Central memory CD8-positive, alpha-beta T cell (primary cell): Measurements from ENCODE around the gene ZDHHC24.

ENCODE experiments used
- ATAC-seq: fragments of 150-1000 bp; cut with Tn5 transposase; replicated peaks from 2 replicates; pipeline ENCODE4 v1.10.0; 2022; ENCODE audit warnings: mild to moderate bottlenecking, moderate FRiP score, moderate number of reproducible peaks; ENCODE audit not compliant: poor library complexity, severe bottlenecking; ENCODE audit errors: extremely low read depth
- DNase-seq, 2 donors: peaks; one replicate each; pipeline ENCODE4 v3.0.0; 2021; ENCODE audit warnings: low spot score in 2 of 2
- H3K27ac Mint-ChIP-seq: one replicate; pipeline ENCODE4 v1.8.0; 2022; ENCODE audit warnings: low read depth, mild to moderate bottlenecking, moderate library complexity, mixed read lengths
- H3K27me3 Mint-ChIP-seq: one replicate; pipeline ENCODE4 v1.8.0; 2022; ENCODE audit warnings: mixed read lengths
- H3K36me3 Mint-ChIP-seq: one replicate; pipeline ENCODE4 v1.8.0; 2022; ENCODE audit warnings: mild to moderate bottlenecking, moderate library complexity, mixed read lengths; ENCODE audit not compliant: insufficient read depth
- H3K4me1 Mint-ChIP-seq: one replicate; pipeline ENCODE4 v1.8.0; 2022; ENCODE audit warnings: mixed read lengths
- H3K4me3 Mint-ChIP-seq: one replicate; pipeline ENCODE4 v1.8.0; 2022; ENCODE audit warnings: mild to moderate bottlenecking, moderate library complexity, mixed read lengths
- H3K9me3 Mint-ChIP-seq: one replicate; pipeline ENCODE4 v1.8.0; 2022; ENCODE audit warnings: mixed read lengths

ZDHHC24 gene

GRCh38 chr11:66498506-66498905 lies 47.3 kb downstream of the ZDHHC24 start:
- DNase-seq (no peak), ATAC-seq (no peak)
- Mint-ChIP-seq H3K27me3 (no peaks in the 10 kb centered on the region), H3K4me3 (no peak overlapping the region), H3K4me1 (no peaks in the 10 kb centered on the region), H3K27ac (no peak overlapping the region), H3K36me3 (peaks cover 21% of the 10 kb centered on the region), H3K9me3 (no peaks in the 10 kb centered on the region)

- peaks cover 17% of the 10 kb centered on the region for H3K36me3 Mint-ChIP-seq
- no peak overlapping the region for H3K4me3 Mint-ChIP-seq
- H3K27ac Mint-ChIP-seq: no peak overlapping the region
- H3K9me3 Mint-ChIP-seq: no peaks in the 10 kb centered on the region
- no peaks in the 10 kb centered on the region for H3K4me1 Mint-ChIP-seq
- DNase-seq (no peak), ATAC-seq (no peak)
- no peaks in the 10 kb centered on the region for H3K27me3 Mint-ChIP-seq
Measured at GRCh38 chr11:66497206-66497605, 48.6 kb downstream of the ZDHHC24 start.

GRCh38 chr11:66495401-66495854 lies 50.4 kb downstream of the ZDHHC24 start:
- Mint-ChIP-seq H3K4me1 (no peaks in the 10 kb centered on the region), H3K9me3 (no peaks in the 10 kb centered on the region), H3K27me3 (no peaks in the 10 kb centered on the region), H3K36me3 (peaks cover 22% of the 10 kb centered on the region), H3K4me3 (no peak overlapping the region), H3K27ac (no peak overlapping the region)
- DNase-seq: no peak
- ATAC-seq: no peak

GRCh38 chr11:66494935-66495334 lies 50.9 kb downstream of the ZDHHC24 start:
- H3K27me3 Mint-ChIP-seq: no peaks in the 10 kb centered on the region
- H3K36me3 Mint-ChIP-seq: peaks cover 24% of the 10 kb centered on the region

GRCh38 chr11:66494458-66494857 lies 51.4 kb downstream of the ZDHHC24 start:
- Mint-ChIP-seq H3K27ac (no peak overlapping the region), H3K4me3 (no peak overlapping the region), H3K9me3 (no peaks in the 10 kb centered on the region), H3K27me3 (no peaks in the 10 kb centered on the region), H3K36me3 (peaks cover 23% of the 10 kb centered on the region), H3K4me1 (no peaks in the 10 kb centered on the region)
- DNase-seq: no peak
- no peak for ATAC-seq

More at GRCh38 chr11:66494935-66495334, 50.9 kb downstream of the ZDHHC24 start:
- DNase-seq (no peak), ATAC-seq (no peak)
- H3K9me3 Mint-ChIP-seq: no peaks in the 10 kb centered on the region
- no peaks in the 10 kb centered on the region for H3K4me1 Mint-ChIP-seq
- H3K4me3 Mint-ChIP-seq: no peak overlapping the region
- no peak overlapping the region for H3K27ac Mint-ChIP-seq

- DNase-seq (no peak), ATAC-seq (no peak)
- H3K9me3 Mint-ChIP-seq: no peaks in the 10 kb centered on the region
- H3K4me3 Mint-ChIP-seq: no peak overlapping the region
- H3K36me3 Mint-ChIP-seq: peaks cover 17% of the 10 kb centered on the region
- no peak overlapping the region for H3K27ac Mint-ChIP-seq
- no peaks in the 10 kb centered on the region for H3K4me1 Mint-ChIP-seq
- H3K27me3 Mint-ChIP-seq: no peaks in the 10 kb centered on the region
Measured at GRCh38 chr11:66493130-66493529, 52.7 kb downstream of the ZDHHC24 start.

- Mint-ChIP-seq H3K4me3 (no peak overlapping the region), H3K4me1 (no peaks in the 10 kb centered on the region), H3K36me3 (peaks cover 15% of the 10 kb centered on the region), H3K9me3 (no peaks in the 10 kb centered on the region), H3K27ac (no peak overlapping the region), H3K27me3 (no peaks in the 10 kb centered on the region)
- ATAC-seq (no peak), DNase-seq (no peak)
Measured at GRCh38 chr11:66492161-66492865, 53.5 kb downstream of the ZDHHC24 start.

- Mint-ChIP-seq H3K27ac (no peak overlapping the region), H3K27me3 (no peaks in the 10 kb centered on the region), H3K4me3 (no peak overlapping the region)
Measured at GRCh38 chr11:66491315-66491935, 54.4 kb downstream of the ZDHHC24 start.

GRCh38 chr11:66489636-66490035 lies 56.2 kb downstream of the ZDHHC24 start:
- no peak for ATAC-seq
- Mint-ChIP-seq H3K36me3 (peaks cover 10% of the 10 kb centered on the region), H3K4me3 (no peak overlapping the region)

More at GRCh38 chr11:66491315-66491935, 54.4 kb downstream of the ZDHHC24 start:
- Mint-ChIP-seq H3K4me1 (no peaks in the 10 kb centered on the region), H3K36me3 (peaks cover 10% of the 10 kb centered on the region), H3K9me3 (no peaks in the 10 kb centered on the region)
- DNase-seq (no peak), ATAC-seq (no peak)

GRCh38 chr11:66488957-66489356 lies 56.9 kb downstream of the ZDHHC24 start:
- Mint-ChIP-seq H3K4me1 (no peaks in the 10 kb centered on the region), H3K27ac (no peak overlapping the region), H3K9me3 (no peaks in the 10 kb centered on the region), H3K4me3 (no peak overlapping the region), H3K36me3 (peaks cover 10% of the 10 kb centered on the region), H3K27me3 (no peaks in the 10 kb centered on the region)
- ATAC-seq (no peak), DNase-seq (no peak)

More at GRCh38 chr11:66489636-66490035, 56.2 kb downstream of the ZDHHC24 start:
- H3K27ac Mint-ChIP-seq: no peak overlapping the region
- H3K9me3 Mint-ChIP-seq: no peaks in the 10 kb centered on the region
- DNase-seq: no peak
- no peaks in the 10 kb centered on the region for H3K27me3 Mint-ChIP-seq
- no peaks in the 10 kb centered on the region for H3K4me1 Mint-ChIP-seq

GRCh38 chr11:66484806-66485380 lies 61.0 kb downstream of the ZDHHC24 start:
- Mint-ChIP-seq H3K4me3 (no peak overlapping the region), H3K9me3 (no peaks in the 10 kb centered on the region), H3K27ac (no peak overlapping the region), H3K36me3 (peaks cover 10% of the 10 kb centered on the region), H3K27me3 (no peaks in the 10 kb centered on the region), H3K4me1 (peaks cover 6% of the 10 kb centered on the region)
- ATAC-seq (no peak), DNase-seq (no peak)

- H3K27ac Mint-ChIP-seq: peak within 1 kb of the TSS; percentile 65
- H3K4me1 Mint-ChIP-seq: peaks cover 30% of the 10 kb centered on the region
- H3K27me3 Mint-ChIP-seq: no peaks in the 10 kb centered on the region
- H3K9me3 Mint-ChIP-seq: no peaks in the 10 kb centered on the region
- DNase-seq (peak; percentile 87 to 94), ATAC-seq (peak; percentile 99)
- peaks cover 9% of the 10 kb centered on the region for H3K36me3 Mint-ChIP-seq
- H3K4me3 Mint-ChIP-seq: peak within 1 kb of the TSS; percentile 89
Measured at GRCh38 chr11:66480117-66480938, 65.5 kb downstream of the ZDHHC24 start, which contains the start of gene DPP3. Gene DPP3 (plus strand): TSS chr11:66480434. CDS start chr11:66482201, 1,767 bp downstream.
